K562 (cell line): Measurements from ENCODE around the gene IFT122. TPM values are rescaled to one million over a fixed set of nuclear protein-coding genes. Genes with fewer than 3 reads are reported as not detected.

Experiments used
- CUX1 ChIP-seq: fragments of 200-800 bp; sonication (Bioruptor generic); IDR thresholded peaks from 2 replicates; pipeline ENCODE4 v1.6.1; 2016; ENCODE audit warnings: missing genetic modification characterization, missing compliant biosample characterization
- E4F1 ChIP-seq: fragments of 250-450 bp; sonication (Bioruptor Pico); IDR thresholded peaks from 2 replicates; pipeline ENCODE4 v1.5.0; 2021; ENCODE audit warnings: mild to moderate bottlenecking, borderline replicate concordance
- HNRNPLL ChIP-seq: fragments of 200-400 bp; formaldehyde crosslinking; IDR thresholded peaks from 2 replicates; pipeline ENCODE4 v1.6.1; 2017; ENCODE audit warnings: low read length, low read depth, mild to moderate bottlenecking; ENCODE audit not compliant: poor library complexity, severe bottlenecking
- MLLT1 ChIP-seq, 2 experiments: fragments of 450-650 bp; IDR thresholded peaks; 2 replicates each; pipeline ENCODE4 v1.6.1; 2016
- PHF8 ChIP-seq: fragments of 200-600 bp; sonication (generic); IDR thresholded peaks from 2 replicates; pipeline ENCODE4 v1.6.1; 2012; ENCODE audit warnings: mixed run types, mild to moderate bottlenecking, inconsistent platforms, low read length, moderate library complexity, borderline replicate concordance
- POLR2A ChIP-seq: fragments of 450-650 bp; conservative IDR thresholded peaks from 2 replicates; pipeline ENCODE4 v1.6.1; 2016
- POLR2G ChIP-seq: fragments of 200-400 bp; formaldehyde crosslinking; IDR thresholded peaks from 2 replicates; pipeline ENCODE4 v1.6.1; 2017; ENCODE audit warnings: low read depth, mild to moderate bottlenecking, antibody characterized with exemption, low read length, moderate library complexity
- PYGO2 ChIP-seq: fragments of 450-650 bp; IDR thresholded peaks from 2 replicates; pipeline ENCODE4 v1.6.1; 2016; ENCODE audit warnings: mild to moderate bottlenecking, missing genetic modification characterization, moderate library complexity, missing compliant biosample characterization
- RBM22 ChIP-seq: fragments of 200-400 bp; formaldehyde crosslinking; IDR thresholded peaks from 2 replicates; pipeline ENCODE4 v1.6.1; 2018; ENCODE audit warnings: low read length, low read depth; ENCODE audit not compliant: poor library complexity, severe bottlenecking
- STAG1 ChIP-seq: sonication (generic); formaldehyde crosslinking; IDR thresholded peaks from 2 replicates; pipeline ENCODE4 v1.5.0; 2020; ENCODE audit warnings: missing genetic modification reagents, borderline replicate concordance
- TAF9B ChIP-seq: fragments of 450-650 bp; IDR thresholded peaks from 2 replicates; pipeline ENCODE4 v1.6.1; 2018; ENCODE audit warnings: mild to moderate bottlenecking; ENCODE audit not compliant: partially characterized antibody
- U2AF2 ChIP-seq: fragments of 200-400 bp; formaldehyde crosslinking; optimal IDR thresholded peaks from 2 replicates; pipeline ENCODE3; 2017; ENCODE audit warnings: low read depth, mild to moderate bottlenecking, low read length
- ZBTB11 ChIP-seq, 3 experiments: fragments of 200-800 bp in 1 of 3; fragments of 250-450 bp in 1 of 3; fragments of 450-650 bp in 1 of 3; sonication (Bioruptor Pico) in 1 of 3; sonication (Bioruptor generic) in 1 of 3; formaldehyde crosslinking in 1 of 3; IDR thresholded peaks; 2 replicates each; pipeline versions ENCODE4 v1.6.1 to v1.8.0; 2016 to 2022; ENCODE audit warnings: mild to moderate bottlenecking in 2 of 3, missing genetic modification characterization in 2 of 3, missing compliant biosample characterization in 1 of 3, moderate library complexity in 1 of 3
- polyA plus RNA-seq, 8 experiments: library from polyadenylated mRNA; depleted of rRNA in 4 of 8; stranded (reverse) in 5 of 8; unstranded in 3 of 8; fragments of >200 nt; fragmentation: Nextera tagmentation in 2 of 8; fragmentation: Illumina TruSeq in 1 of 8; extraction: Ambion mirVana in 2 of 8; extraction: Trizol in 1 of 8; gene quantifications; 2 replicates each; pipeline versions ENCODE4 v1.2.1 to v1.2.3, GENCODE V29; 2011 to 2014; ENCODE audit warnings: inconsistent platforms in 1 of 8, missing spikeins in 1 of 8
- total RNA-seq, 7 experiments: library from RNA; depleted of rRNA in 6 of 7; stranded (reverse); fragments of >200 nt in 6 of 7; fragmentation: Illumina TruSeq in 2 of 7; extraction: Trizol in 2 of 7; gene quantifications; 2 replicates each; pipeline versions ENCODE4 v1.2.1 to v1.2.3, GENCODE V29; 2011 to 2021; ENCODE audit warnings: low replicate concordance in 1 of 7

The IFT122 gene
- total and polyA plus RNA-seq, 9 of the 15 experiments (the other 6 are each of a cell fraction or from before 2014, with no cell fraction given), result 2.4 to 11.5 (median 7.7) TPM

- no peak for TF ChIP-seq U2AF2
- no peak for TF ChIP-seq STAG1 (CRISPR knock-in tag)
- TF ChIP-seq ZBTB11 (CRISPR knock-in tag; IDR thresholded peaks at IDR 0.05), result 0 out of 6 replicates have a peak, but pooled peaks of 1 of the 3 experiments have one; percentile 31
- TF ChIP-seq E4F1 (CRISPR knock-in tag), result no peak
- TF ChIP-seq HNRNPLL, result peak; percentile 71
- peak; percentile 50 for TF ChIP-seq POLR2G
- 0 out of 2 replicates have a peak, but pooled peaks have one; percentile 30 for TF ChIP-seq CUX1 (CRISPR knock-in tag)
- peak; percentile 98 for TF ChIP-seq POLR2A
- TF ChIP-seq MLLT1 (IDR thresholded peaks at IDR 0.05), result peak; percentile 77 to 84; a peak in 3 of 4 replicates
- TF ChIP-seq PHF8, result peak; percentile 45; the same call in 1 of the 2 replicates
- no peak for TF ChIP-seq RBM22
- peak; percentile 52; the same call in 1 of the 2 replicates for TF ChIP-seq PYGO2
- peak; percentile 75 for TF ChIP-seq TAF9B
Measured at GRCh38 chr3:129448186-129448895, 8.3 kb downstream of the IFT122 start (continued).
